ENCODE data around the gene CDR2. TPM values are rescaled to one million over a fixed set of nuclear protein-coding genes. Genes with fewer than 3 reads are reported as not detected.

The CDR2 gene
- total RNA-seq, 1 experiment from 2014 or later: 14.7 TPM

- DNase-seq (no peak), ATAC-seq (no peak)
- peaks cover 15% of the 10 kb centered on the region for H3K79me2 ChIP-seq (ENCODE audit: low read length)
- TF ChIP-seq EZH2phosphoT487 (IDR thresholded peaks at IDR 0.05; ENCODE audit: borderline replicate concordance, low read length) (no peak), CTCF (conservative IDR thresholded peaks at IDR 0.05; ENCODE audit: low read depth, low read length) (no peak), EZH2 (IDR thresholded peaks at IDR 0.05; ENCODE audit: low read length, unreplicated experiment) (no peak)
- intact Hi-C loops (cut with micrococcal nuclease): no loop called here
- no peak overlapping the region for H2AFZ ChIP-seq (ENCODE audit: low read length)
- no peaks in the 10 kb centered on the region for H3K4me1 ChIP-seq (ENCODE audit: insufficient read depth, low read length)
- H3F3A ChIP-seq (ENCODE audit: low read length, unreplicated experiment): no peaks in the 10 kb centered on the region
- H3K27ac ChIP-seq (ENCODE audit: low read length): no peak overlapping the region
- H3K9me2 ChIP-seq (replicated peaks; ENCODE audit: low read length): no peaks in the 10 kb centered on the region
- H3K4me2 ChIP-seq (ENCODE audit: low read length): no peak overlapping the region
- no peak overlapping the region for H3K9ac ChIP-seq (ENCODE audit: low read length)
- 0 out of 2 replicates have a peak, but pooled peaks cover 3% of the 10 kb centered on the region for H4K20me1 ChIP-seq (ENCODE audit: low read length)
- ChIA-PET CTCF (no interaction called here), POLR2A (ENCODE audit: unreplicated experiment) (no interaction called here)
- no peaks in the 10 kb centered on the region for H3K9me3 ChIP-seq (ENCODE audit: low read length)
- no TSS peak for BruUV-seq (replicated peaks)
- peaks cover 18% of the 10 kb centered on the region for H3K36me3 ChIP-seq (ENCODE audit: low read depth, low read length)
- no peak overlapping the region for H3K4me3 ChIP-seq (ENCODE audit: low read length)
- H3K27me3 ChIP-seq (ENCODE audit: low read length): no peaks in the 10 kb centered on the region
Measured at GRCh38 chr16:22360963-22361659, 13.3 kb downstream of the CDR2 start.

- intact Hi-C loops (cut with micrococcal nuclease): no loop called here
- Histone ChIP-seq H3F3A (ENCODE audit: low read length, unreplicated experiment) (no peaks in the 10 kb centered on the region), H3K4me1 (ENCODE audit: insufficient read depth, low read length) (no peaks in the 10 kb centered on the region), H3K4me3 (ENCODE audit: low read length) (no peak overlapping the region), H2AFZ (ENCODE audit: low read length) (no peak overlapping the region), H3K36me3 (ENCODE audit: low read depth, low read length) (peaks cover 18% of the 10 kb centered on the region), H4K20me1 (ENCODE audit: low read length) (no peaks in the 10 kb centered on the region), H3K27me3 (ENCODE audit: low read length) (no peaks in the 10 kb centered on the region), H3K9me2 (replicated peaks; ENCODE audit: low read length) (no peaks in the 10 kb centered on the region), H3K9me3 (ENCODE audit: low read length) (no peaks in the 10 kb centered on the region), H3K9ac (ENCODE audit: low read length) (no peak overlapping the region), H3K4me2 (ENCODE audit: low read length) (no peak overlapping the region), H3K79me2 (ENCODE audit: low read length) (peaks cover under 1% of the 10 kb centered on the region; the same call in 1 of the 2 replicates), H3K27ac (ENCODE audit: low read length) (no peak overlapping the region)
- CTCF ChIA-PET: no interaction called here
- ATAC-seq (no peak), DNase-seq (no peak)
- no peak for TF ChIP-seq EZH2 (IDR thresholded peaks at IDR 0.05; ENCODE audit: low read length, unreplicated experiment)
- no peak for TF ChIP-seq CTCF (conservative IDR thresholded peaks at IDR 0.05; ENCODE audit: low read depth, low read length)
- TF ChIP-seq EZH2phosphoT487 (IDR thresholded peaks at IDR 0.05; ENCODE audit: borderline replicate concordance, low read length): no peak
- POLR2A ChIA-PET (ENCODE audit: unreplicated experiment): no interaction called here
- BruUV-seq (replicated peaks): no TSS peak
Measured at GRCh38 chr16:22359679-22360078, 14.7 kb downstream of the CDR2 start.

- no peak for ATAC-seq
- no TSS peak for BruUV-seq (replicated peaks)
- CTCF ChIA-PET: no interaction called here
- peaks cover 4% of the 10 kb centered on the region; the same call in 1 of the 2 replicates for H4K20me1 ChIP-seq (ENCODE audit: low read length)
- intact Hi-C loops (cut with micrococcal nuclease): no loop called here
- peaks cover 6% of the 10 kb centered on the region; the same call in 1 of the 2 replicates for H3K36me3 ChIP-seq (ENCODE audit: low read depth, low read length)
- H3F3A ChIP-seq (ENCODE audit: low read length, unreplicated experiment): no peaks in the 10 kb centered on the region
- POLR2A ChIA-PET (ENCODE audit: unreplicated experiment): no interaction called here
- no peak overlapping the region for H3K4me3 ChIP-seq (ENCODE audit: low read length)
- no peak overlapping the region for H3K4me2 ChIP-seq (ENCODE audit: low read length)
- no peak for DNase-seq
- TF ChIP-seq EZH2 (IDR thresholded peaks at IDR 0.05; ENCODE audit: low read length, unreplicated experiment) (no peak), EZH2phosphoT487 (IDR thresholded peaks at IDR 0.05; ENCODE audit: borderline replicate concordance, low read length) (no peak), CTCF (conservative IDR thresholded peaks at IDR 0.05; ENCODE audit: low read depth, low read length) (no peak)
- H3K9ac ChIP-seq (ENCODE audit: low read length): no peak overlapping the region
- no peaks in the 10 kb centered on the region for H3K9me2 ChIP-seq (replicated peaks; ENCODE audit: low read length)
- H3K79me2 ChIP-seq (ENCODE audit: low read length): no peaks in the 10 kb centered on the region
- no peak overlapping the region for H3K27ac ChIP-seq (ENCODE audit: low read length)
- H3K9me3 ChIP-seq (ENCODE audit: low read length): no peaks in the 10 kb centered on the region
- no peak overlapping the region for H2AFZ ChIP-seq (ENCODE audit: low read length)
- peaks cover 14% of the 10 kb centered on the region for H3K4me1 ChIP-seq (ENCODE audit: insufficient read depth, low read length)
- H3K27me3 ChIP-seq (ENCODE audit: low read length): no peaks in the 10 kb centered on the region
Measured at GRCh38 chr16:22358000-22358399, 16.4 kb downstream of the CDR2 start.
